ENCODE measurements around the gene PSMB2. TPM values are rescaled to one million over a fixed set of nuclear protein-coding genes. Genes with fewer than 3 reads are reported as not detected.

Gene PSMB2
- total RNA-seq, 1 donor from 2014 or later = 39.9 TPM

DNA sequence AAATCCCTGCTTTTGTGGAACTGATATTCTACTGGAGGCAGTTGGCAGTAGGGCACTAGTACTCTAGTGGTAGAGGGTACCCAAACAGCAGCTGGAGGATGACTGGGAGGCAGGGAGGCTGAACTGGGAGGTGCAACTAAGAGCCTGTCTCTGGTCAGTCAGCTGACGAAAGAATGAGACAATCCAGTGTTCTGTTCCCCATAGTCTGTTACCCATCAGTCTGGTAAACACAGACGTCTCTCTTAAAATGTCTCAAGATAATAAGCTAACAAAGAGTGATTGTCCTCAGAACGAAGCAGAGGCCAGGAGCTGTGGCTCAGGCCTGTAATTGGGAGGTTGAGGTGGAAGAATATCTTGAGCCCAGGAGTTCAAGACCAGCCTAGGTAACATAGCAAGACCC is 37.9 kb downstream of the PSMB2 start:
- H3K27ac ChIP-seq (replicated peaks) = no peak overlapping the region
- no peaks in the 10 kb centered on the region for H3K27me3 ChIP-seq (ENCODE audit: low read depth)
- no peak for DNase-seq
- no peak overlapping the region for H3K4me3 ChIP-seq
- TF ChIP-seq, protein P1, sequence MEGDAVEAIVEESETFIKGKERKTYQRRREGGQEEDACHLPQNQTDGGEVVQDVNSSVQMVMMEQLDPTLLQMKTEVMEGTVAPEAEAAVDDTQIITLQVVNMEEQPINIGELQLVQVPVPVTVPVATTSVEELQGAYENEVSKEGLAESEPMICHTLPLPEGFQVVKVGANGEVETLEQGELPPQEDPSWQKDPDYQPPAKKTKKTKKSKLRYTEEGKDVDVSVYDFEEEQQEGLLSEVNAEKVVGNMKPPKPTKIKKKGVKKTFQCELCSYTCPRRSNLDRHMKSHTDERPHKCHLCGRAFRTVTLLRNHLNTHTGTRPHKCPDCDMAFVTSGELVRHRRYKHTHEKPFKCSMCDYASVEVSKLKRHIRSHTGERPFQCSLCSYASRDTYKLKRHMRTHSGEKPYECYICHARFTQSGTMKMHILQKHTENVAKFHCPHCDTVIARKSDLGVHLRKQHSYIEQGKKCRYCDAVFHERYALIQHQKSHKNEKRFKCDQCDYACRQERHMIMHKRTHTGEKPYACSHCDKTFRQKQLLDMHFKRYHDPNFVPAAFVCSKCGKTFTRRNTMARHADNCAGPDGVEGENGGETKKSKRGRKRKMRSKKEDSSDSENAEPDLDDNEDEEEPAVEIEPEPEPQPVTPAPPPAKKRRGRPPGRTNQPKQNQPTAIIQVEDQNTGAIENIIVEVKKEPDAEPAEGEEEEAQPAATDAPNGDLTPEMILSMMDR (IDR thresholded peaks at IDR 0.05; ENCODE audit: borderline replicate concordance) = no peak
- no peaks in the 10 kb centered on the region for H3K9me3 ChIP-seq (replicated peaks)
- intact Hi-C loops (cut with micrococcal nuclease) = no loop called here
- peaks cover 95% of the 10 kb centered on the region for H3K36me3 ChIP-seq
- no peaks in the 10 kb centered on the region for H3K4me1 ChIP-seq

DNA sequence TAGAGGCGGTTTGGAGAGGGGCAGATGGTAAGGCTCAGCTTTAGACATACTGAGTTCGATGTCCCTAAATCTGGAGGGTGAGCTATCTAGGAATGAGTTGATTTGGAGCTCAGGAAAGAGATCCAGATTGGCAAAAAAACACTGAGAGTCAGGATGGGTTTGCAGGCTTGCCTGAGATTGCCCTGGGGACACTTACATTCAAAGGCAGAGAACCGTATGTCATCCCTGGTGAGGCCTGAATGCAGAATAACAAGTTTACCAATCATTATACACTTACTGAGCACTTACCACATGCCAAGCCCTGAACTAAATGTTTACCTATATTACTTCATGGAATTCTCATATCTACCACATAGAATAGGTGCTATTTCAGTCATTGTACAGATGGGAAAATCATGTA is 40.7 kb downstream of the PSMB2 start:
- no peaks in the 10 kb centered on the region for H3K4me1 ChIP-seq
- TF ChIP-seq, protein P1 (IDR thresholded peaks at IDR 0.05; ENCODE audit: borderline replicate concordance) = no peak
- no peak for DNase-seq
- H3K36me3 ChIP-seq = peaks cover 68% of the 10 kb centered on the region
- H3K27me3 ChIP-seq (ENCODE audit: low read depth) = no peaks in the 10 kb centered on the region
- H3K4me3 ChIP-seq = no peak overlapping the region
- no peak overlapping the region for H3K27ac ChIP-seq (replicated peaks)
- intact Hi-C loops (cut with micrococcal nuclease) = no loop called here
- H3K9me3 ChIP-seq (replicated peaks) = no peaks in the 10 kb centered on the region

DNA sequence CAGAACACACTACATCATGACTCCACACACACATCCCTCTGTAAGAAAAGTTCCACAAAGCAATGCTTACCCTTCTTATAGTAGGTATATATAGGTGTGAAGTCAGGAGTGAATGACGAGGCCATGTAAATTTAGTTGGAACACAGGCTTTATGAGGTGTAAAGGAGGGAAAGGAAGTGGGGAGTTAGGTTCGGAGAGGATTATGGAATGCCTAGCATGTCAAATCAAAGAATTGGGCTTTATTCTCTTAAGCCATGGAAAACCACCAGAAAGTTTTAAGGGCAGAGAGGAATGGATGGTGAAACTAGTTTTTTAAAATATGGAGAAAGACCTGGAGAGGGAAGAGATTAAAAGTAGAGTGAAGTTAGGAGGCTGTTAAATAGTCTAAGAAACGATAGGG is 41.9 kb downstream of the PSMB2 start:
- no peaks in the 10 kb centered on the region for H3K9me3 ChIP-seq (replicated peaks)
- H3K4me3 ChIP-seq = no peak overlapping the region
- DNase-seq = no peak
- no peaks in the 10 kb centered on the region for H3K27me3 ChIP-seq (ENCODE audit: low read depth)
- TF ChIP-seq, protein P1 (IDR thresholded peaks at IDR 0.05; ENCODE audit: borderline replicate concordance) = no peak
- intact Hi-C loops (cut with micrococcal nuclease) = no loop called here
- no peak overlapping the region for H3K27ac ChIP-seq (replicated peaks)
- no peaks in the 10 kb centered on the region for H3K4me1 ChIP-seq
- H3K36me3 ChIP-seq = peaks cover 56% of the 10 kb centered on the region

DNA sequence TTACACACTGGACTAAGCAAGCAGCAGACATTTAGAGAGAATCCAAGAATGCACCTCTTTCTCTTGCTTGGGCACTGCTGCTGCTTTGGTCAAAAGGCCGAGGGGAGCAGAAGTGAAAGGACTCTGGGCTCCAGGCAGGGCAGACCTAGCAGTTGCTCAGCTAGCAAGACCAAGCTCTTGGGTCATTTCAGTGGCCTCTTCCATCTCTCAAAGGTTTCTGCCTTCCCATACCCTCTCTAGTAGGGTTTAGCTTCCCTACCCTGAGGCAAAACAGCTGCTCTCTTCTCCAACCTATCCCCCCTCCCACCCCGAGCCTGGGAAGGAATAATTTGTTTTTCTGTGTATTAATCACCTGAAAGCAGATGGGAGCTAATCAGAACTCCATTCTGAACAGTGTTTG is 42.4 kb downstream of the PSMB2 start:
- Histone ChIP-seq H3K4me3 (no peak overlapping the region), H3K27ac (replicated peaks) (no peak overlapping the region), H3K36me3 (peaks cover 51% of the 10 kb centered on the region), H3K27me3 (ENCODE audit: low read depth) (no peaks in the 10 kb centered on the region), H3K9me3 (replicated peaks) (no peaks in the 10 kb centered on the region), H3K4me1 (no peaks in the 10 kb centered on the region)
- TF ChIP-seq, protein P1 (IDR thresholded peaks at IDR 0.05; ENCODE audit: borderline replicate concordance) = no peak
- intact Hi-C loops (cut with micrococcal nuclease) = no loop called here
- no peak for DNase-seq

DNA sequence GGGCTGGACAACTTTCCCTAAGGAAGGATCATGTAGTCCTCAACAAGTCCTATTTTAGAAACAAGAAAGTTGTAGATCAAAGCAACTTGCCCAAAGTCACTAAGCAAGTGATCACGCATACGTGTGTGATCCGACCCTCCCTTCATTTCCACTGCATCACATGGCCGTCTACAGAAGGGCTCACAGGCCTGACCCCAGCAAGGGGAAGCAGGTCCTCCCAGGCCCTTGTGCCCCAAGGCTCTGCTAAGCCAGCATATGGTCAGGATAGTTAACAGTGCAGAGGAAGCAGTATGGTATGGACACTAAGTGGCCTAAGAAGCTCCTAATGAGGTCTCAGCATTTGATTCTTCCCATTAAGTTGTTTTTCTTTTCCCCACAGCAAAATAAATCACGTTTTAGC is 43.5 kb downstream of the PSMB2 start:
- intact Hi-C loops (cut with micrococcal nuclease) = no loop called here
- DNase-seq = no peak
- Histone ChIP-seq H3K27me3 (ENCODE audit: low read depth) (no peaks in the 10 kb centered on the region), H3K36me3 (peaks cover 41% of the 10 kb centered on the region), H3K4me3 (no peak overlapping the region), H3K4me1 (no peaks in the 10 kb centered on the region), H3K27ac (replicated peaks) (no peak overlapping the region), H3K9me3 (replicated peaks) (no peaks in the 10 kb centered on the region)
- TF ChIP-seq, protein P1 (IDR thresholded peaks at IDR 0.05; ENCODE audit: borderline replicate concordance) = no peak

DNA sequence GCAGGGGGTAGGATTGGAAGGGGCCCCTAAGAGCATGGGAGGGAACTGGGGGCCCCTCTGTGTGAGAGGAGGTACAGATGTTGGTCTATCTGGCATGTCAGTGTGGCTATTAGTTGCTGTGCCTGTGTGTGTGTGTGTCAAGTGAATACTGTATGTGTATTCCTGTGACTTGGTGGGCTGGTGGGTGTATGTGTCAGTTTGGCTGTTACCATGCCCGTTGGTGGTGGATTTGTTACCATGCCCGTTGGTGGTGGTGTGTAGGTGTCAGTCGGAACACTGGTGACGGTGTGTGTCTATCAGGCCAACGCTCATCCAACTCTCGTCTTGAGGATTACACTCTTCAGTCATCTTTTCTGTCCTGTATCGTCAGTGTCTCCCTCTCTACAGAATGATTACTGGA is 45.6 kb downstream of the PSMB2 start:
- H3K27me3 ChIP-seq (ENCODE audit: low read depth) = no peaks in the 10 kb centered on the region
- no peak overlapping the region for H3K27ac ChIP-seq (replicated peaks)
- no peaks in the 10 kb centered on the region for H3K9me3 ChIP-seq (replicated peaks)
- intact Hi-C loops (cut with micrococcal nuclease) = no loop called here
- no peaks in the 10 kb centered on the region for H3K4me1 ChIP-seq
- H3K36me3 ChIP-seq = peaks cover 22% of the 10 kb centered on the region
- no peak for DNase-seq
- TF ChIP-seq, protein P1 (IDR thresholded peaks at IDR 0.05; ENCODE audit: borderline replicate concordance) = no peak
- H3K4me3 ChIP-seq = no peak overlapping the region

Measured in left ventricle myocardium inferior (tissue), 1 donor.